CD4-positive, alpha-beta memory T cell (primary cell): ENCODE data around the gene ARHGAP31. TPM values are rescaled to one million over a fixed set of nuclear protein-coding genes. Genes with fewer than 3 reads are reported as not detected.

Experiments
- CTCF ChIA-PET: fragments of 350-600 bp; sonication (Branson Sonifier 250); formaldehyde crosslinking; loops from one replicate; lab custom pipeline; 2021; ENCODE audit warnings: inconsistent platforms; ENCODE audit not compliant: partially characterized antibody; lab: Charles Lee
- POLR2A ChIA-PET: fragments of 350-600 bp; sonication (Branson Sonifier 250); formaldehyde crosslinking; loops from one replicate; lab custom pipeline; 2021; ENCODE audit not compliant: partially characterized antibody; lab: Charles Lee
- DNase-seq, 5 donors: peaks; one replicate each; pipeline versions ENCODE4 v3.0.0 to v3.0.0-alpha.2; 2020 to 2022; ENCODE audit warnings: mixed read lengths in 1 of 5
- H3K27ac ChIP-seq: one replicate; pipeline ENCODE4 v1.7.0; 2013; ENCODE audit warnings: low read depth, low read length
- H3K27me3 ChIP-seq: 2 replicates; pipeline ENCODE4 v1.7.0; 2013; ENCODE audit warnings: mild to moderate bottlenecking, low read length, moderate library complexity; ENCODE audit not compliant: insufficient read depth
- H3K36me3 ChIP-seq: 2 replicates; pipeline ENCODE4 v1.7.0; 2013; ENCODE audit warnings: mild to moderate bottlenecking, low read length, moderate library complexity; ENCODE audit not compliant: insufficient read depth
- H3K4me1 ChIP-seq: 2 replicates; pipeline ENCODE4 v1.7.0; 2013; ENCODE audit warnings: mild to moderate bottlenecking, low read length, moderate library complexity; ENCODE audit not compliant: insufficient read depth
- H3K4me3 ChIP-seq, 2 donors: one replicate each; pipeline ENCODE4 v1.7.0; 2013; ENCODE audit warnings: low read length in 2 of 2, mild to moderate bottlenecking in 1 of 2
- H3K9me3 ChIP-seq, 2 donors: one replicate each; pipeline ENCODE4 v1.7.0; 2013; ENCODE audit warnings: low read length in 2 of 2, control low read depth in 1 of 2; ENCODE audit not compliant: control insufficient read depth in 1 of 2
- H3K27ac Mint-ChIP-seq, 7 donors: one replicate each; pipeline ENCODE4 v1.8.0; 2020 to 2021; ENCODE audit warnings: mixed read lengths in 7 of 7, mild to moderate bottlenecking in 6 of 7, inconsistent platforms in 3 of 7, moderate library complexity in 3 of 7
- H3K27me3 Mint-ChIP-seq, 2 donors: one replicate each; pipeline ENCODE4 v1.8.0; 2020 to 2021; ENCODE audit warnings: mixed read lengths in 2 of 2
- H3K36me3 Mint-ChIP-seq, 2 donors: one replicate each; pipeline ENCODE4 v1.8.0; 2020 to 2021; ENCODE audit warnings: mixed read lengths in 2 of 2, inconsistent platforms in 1 of 2, mild to moderate bottlenecking in 1 of 2
- H3K4me1 Mint-ChIP-seq, 4 donors: one replicate each; pipeline ENCODE4 v1.8.0; 2020 to 2021; ENCODE audit warnings: mixed read lengths in 4 of 4, mild to moderate bottlenecking in 1 of 4
- H3K4me3 Mint-ChIP-seq, 8 donors: one replicate each; pipeline ENCODE4 v1.8.0; 2020 to 2021; ENCODE audit warnings: mixed read lengths in 8 of 8, mild to moderate bottlenecking in 7 of 8, moderate library complexity in 6 of 8, inconsistent platforms in 3 of 8
- H3K9me3 Mint-ChIP-seq, 8 donors: one replicate each; pipeline ENCODE4 v1.8.0; 2020 to 2021; ENCODE audit warnings: mixed read lengths in 8 of 8, mild to moderate bottlenecking in 5 of 8, inconsistent platforms in 3 of 8, moderate library complexity in 1 of 8
- intact Hi-C: fragments of 100-400 bp; cut with micrococcal nuclease; formaldehyde crosslinking; loops from one replicate; pipeline ENCODE4 v1.15.1; 2023
- polyA plus RNA-seq, 2 donors: library from polyadenylated mRNA; unstranded; fragments of 300-500 nt; fragmentation: Illumina TruSeq; gene quantifications; one replicate each; pipeline ENCODE4 v1.2.3, GENCODE V29; 2021
- total RNA-seq, 2 experiments: library from RNA; stranded (reverse); gene quantifications; one replicate each; pipeline ENCODE4 v1.2.3, GENCODE V29; 2021

Gene ARHGAP31
- total and polyA plus RNA-seq, 4 experiments from 2014 or later, result 1.2 to 6.2 (median 5.1) TPM

DNA sequence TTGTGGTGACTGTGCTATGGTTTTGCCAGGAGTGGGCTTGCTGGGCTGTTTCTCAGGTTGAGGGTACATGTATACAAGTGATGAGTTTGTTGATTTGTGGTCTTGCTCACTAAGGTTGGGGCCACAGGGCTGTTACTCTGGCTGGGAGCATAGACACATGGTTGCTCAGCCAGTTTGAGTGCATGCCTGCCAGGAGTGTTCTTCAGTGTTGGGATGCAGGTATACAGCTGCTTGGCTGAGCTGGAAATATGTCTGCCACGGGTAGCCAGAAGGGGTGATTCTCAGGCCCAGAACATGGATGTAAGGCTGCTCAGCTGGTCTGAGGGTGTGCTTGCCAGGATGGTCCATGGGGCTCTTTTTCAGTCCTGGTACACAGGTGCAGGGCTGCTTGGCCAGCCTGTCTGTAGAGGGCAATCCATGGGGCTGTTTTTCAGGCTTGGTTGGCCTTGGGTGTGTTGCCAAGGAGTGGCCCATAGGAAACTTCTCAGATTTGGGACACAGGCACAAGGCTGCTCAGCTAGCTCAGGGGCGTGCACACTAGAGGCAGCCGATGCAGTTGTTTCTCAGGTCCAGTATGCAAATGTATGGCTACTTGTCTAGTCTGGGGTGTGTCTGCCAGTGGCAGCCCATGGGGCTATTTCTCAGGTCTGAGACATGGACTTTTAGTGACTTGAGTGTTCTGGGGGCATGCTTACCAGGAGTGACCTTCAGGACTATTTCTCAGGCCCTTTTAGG is 5.3 kb upstream of the ARHGAP31 start:
- Histone ChIP-seq H3K4me3 (no peak overlapping the region), H3K4me1 (peaks cover 24% of the 10 kb centered on the region), H3K9me3 (no peaks in the 10 kb centered on the region), H3K36me3 (no peaks in the 10 kb centered on the region), H3K27ac (no peak overlapping the region), H3K27me3 (no peaks in the 10 kb centered on the region)
- Mint-ChIP-seq H3K27me3 (peaks cover 0 to 2% of the 10 kb centered on the region in 2 donors), H3K9me3 (peaks cover 3 to 29% (median 17%) of the 10 kb centered on the region in 8 donors), H3K36me3 (peaks cover 3 to 9% of the 10 kb centered on the region in 2 donors), H3K27ac (no peak overlapping the region), H3K4me3 (no peak overlapping the region), H3K4me1 (peaks cover 14 to 35% (median 23%) of the 10 kb centered on the region in 4 donors)
- DNase-seq, result no peak
- intact Hi-C loops, result no loop called here
- POLR2A ChIA-PET, result no interaction called here
- CTCF ChIA-PET, result no interaction called here

DNA sequence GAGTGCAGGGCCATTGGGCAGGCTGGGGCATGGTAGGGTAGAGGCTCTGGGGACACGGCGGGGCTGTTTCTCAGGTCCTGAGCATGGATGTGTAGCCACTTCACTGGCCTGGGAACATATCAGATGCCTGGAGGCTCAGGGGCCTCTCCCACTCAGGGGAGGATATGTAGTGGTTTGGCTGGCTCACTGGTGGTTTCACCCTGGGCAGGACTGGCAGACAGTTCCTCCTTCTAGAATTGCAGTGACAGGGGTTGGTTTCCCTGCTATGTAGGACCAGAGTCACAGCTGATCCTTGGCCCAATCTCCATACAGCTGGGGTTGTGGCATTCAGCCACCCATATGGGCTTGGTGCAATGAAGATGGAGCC is 4.8 kb upstream of the ARHGAP31 start:
- intact Hi-C loops, result no loop called here
- H3K9me3 Mint-ChIP-seq, result peaks cover 3 to 27% (median 14%) of the 10 kb centered on the region in 8 donors
- H3K27me3 Mint-ChIP-seq, result peaks cover 0 to 2% of the 10 kb centered on the region in 2 donors
- DNase-seq, result no peak
- no peak overlapping the region for H3K4me3 Mint-ChIP-seq
- H3K27ac ChIP-seq, result no peak overlapping the region
- H3K36me3 ChIP-seq, result no peaks in the 10 kb centered on the region
- peaks cover 24% of the 10 kb centered on the region for H3K4me1 ChIP-seq
- no peak overlapping the region for H3K27ac Mint-ChIP-seq
- H3K36me3 Mint-ChIP-seq, result peaks cover 3 to 7% of the 10 kb centered on the region in 2 donors
- peaks cover 14 to 40% (median 23%) of the 10 kb centered on the region in 4 donors for H3K4me1 Mint-ChIP-seq
- no peak overlapping the region for H3K4me3 ChIP-seq
- ChIA-PET POLR2A (no interaction called here), CTCF (no interaction called here)
- H3K27me3 ChIP-seq, result no peaks in the 10 kb centered on the region
- H3K9me3 ChIP-seq, result no peaks in the 10 kb centered on the region

DNA sequence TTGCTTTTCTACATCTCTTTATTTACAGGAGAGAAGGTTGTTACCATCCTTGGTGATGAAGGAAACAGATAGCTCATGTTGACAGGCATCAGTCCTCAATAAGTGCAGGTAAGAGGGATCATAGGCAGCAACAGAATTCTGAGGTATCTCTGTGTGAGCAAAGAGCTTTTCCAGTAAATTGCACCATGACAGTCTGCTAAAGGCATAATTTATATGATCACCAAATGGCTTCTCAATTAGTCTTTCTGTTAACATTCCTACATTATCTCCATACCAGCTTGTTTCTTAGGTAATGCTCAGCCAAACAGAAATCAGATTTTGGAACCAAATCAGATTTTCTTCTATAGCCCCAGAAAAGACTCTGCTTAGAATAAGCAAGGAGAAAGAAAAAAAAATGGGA is 3.6 kb upstream of the ARHGAP31 start:
- DNase-seq, result no peak
- Histone ChIP-seq H3K27ac (no peak overlapping the region), H3K4me1 (peaks cover 29% of the 10 kb centered on the region), H3K9me3 (no peaks in the 10 kb centered on the region), H3K36me3 (no peaks in the 10 kb centered on the region), H3K27me3 (no peaks in the 10 kb centered on the region), H3K4me3 (no peak overlapping the region)
- intact Hi-C loops, result no loop called here
- Mint-ChIP-seq H3K9me3 (peaks cover 3 to 20% (median 14%) of the 10 kb centered on the region in 8 donors), H3K4me1 (peaks cover 19 to 50% (median 29%) of the 10 kb centered on the region in 4 donors), H3K27ac (no peak overlapping the region), H3K27me3 (peaks cover 0 to 2% of the 10 kb centered on the region in 2 donors), H3K4me3 (peak overlapping the region in 1 of 8 donors; percentile 48), H3K36me3 (peaks cover 1 to 7% of the 10 kb centered on the region in 2 donors)
- ChIA-PET CTCF (interaction anchor here (0.9 to 1.1 kb wide), 3 partner anchors 32 to 63 kb away, joined by 3 to 6 read pairs (median 6); partner anchors contain the start of gene B4GALT4), POLR2A (interaction anchor here (0.7 to 1.1 kb wide), 2 partner anchors 32 to 207 kb away, joined by 3 read pairs; no protein-coding TSS in a partner anchor)

DNA sequence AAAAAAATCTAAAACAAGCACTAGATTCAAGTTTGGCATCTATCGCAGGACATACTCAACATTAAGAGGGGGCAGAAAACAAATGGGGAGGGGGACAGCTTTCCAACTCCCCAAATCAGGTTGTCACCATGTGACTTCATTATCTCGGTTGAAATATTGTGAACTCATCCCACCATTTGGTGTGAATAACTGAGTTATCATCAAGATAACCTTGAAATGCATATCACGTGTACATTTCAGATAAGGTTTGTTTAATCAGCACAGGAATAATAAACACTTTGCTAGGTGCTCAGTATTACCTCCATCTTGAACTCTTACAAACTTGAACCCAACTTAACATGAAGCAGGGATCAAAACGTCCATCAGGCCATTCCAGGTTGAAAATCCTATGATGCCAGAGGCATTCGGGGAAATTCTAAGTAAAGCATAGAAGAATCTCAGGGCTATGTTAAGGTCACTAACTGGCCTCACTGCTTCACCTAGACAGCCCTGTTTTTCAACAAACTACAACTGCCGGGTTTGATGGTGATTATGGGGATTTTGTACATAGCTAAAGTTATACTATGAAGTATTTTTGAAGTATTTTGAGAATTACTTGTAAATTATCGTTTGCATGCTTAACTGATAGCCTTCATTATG is 3.0 kb upstream of the ARHGAP31 start:
- no peaks in the 10 kb centered on the region for H3K36me3 ChIP-seq
- no peak overlapping the region for H3K27ac ChIP-seq
- no peaks in the 10 kb centered on the region for H3K27me3 ChIP-seq
- DNase-seq, result no peak
- Mint-ChIP-seq H3K4me1 (peaks cover 24 to 56% (median 35%) of the 10 kb centered on the region in 4 donors), H3K9me3 (peaks cover 3 to 20% (median 14%) of the 10 kb centered on the region in 8 donors), H3K27me3 (peaks cover 0 to 2% of the 10 kb centered on the region in 2 donors), H3K4me3 (peak overlapping the region in 2 of 8 donors; percentile 14 to 48), H3K27ac (no peak overlapping the region), H3K36me3 (peaks cover 1 to 7% of the 10 kb centered on the region in 2 donors)
- intact Hi-C loops, result no loop called here
- H3K4me1 ChIP-seq, result peaks cover 35% of the 10 kb centered on the region
- ChIA-PET POLR2A (interaction anchor here (0.7 to 4.4 kb wide), 4 partner anchors 31 to 207 kb away, joined by 3 to 55 read pairs (median 12); no protein-coding TSS in a partner anchor), CTCF (interaction anchor here (1.0 to 4.5 kb wide), 5 partner anchors 15 to 62 kb away, joined by 6 to 24 read pairs (median 6); partner anchors contain the start of gene B4GALT4)
- H3K9me3 ChIP-seq, result no peaks in the 10 kb centered on the region
- no peak overlapping the region for H3K4me3 ChIP-seq

DNA sequence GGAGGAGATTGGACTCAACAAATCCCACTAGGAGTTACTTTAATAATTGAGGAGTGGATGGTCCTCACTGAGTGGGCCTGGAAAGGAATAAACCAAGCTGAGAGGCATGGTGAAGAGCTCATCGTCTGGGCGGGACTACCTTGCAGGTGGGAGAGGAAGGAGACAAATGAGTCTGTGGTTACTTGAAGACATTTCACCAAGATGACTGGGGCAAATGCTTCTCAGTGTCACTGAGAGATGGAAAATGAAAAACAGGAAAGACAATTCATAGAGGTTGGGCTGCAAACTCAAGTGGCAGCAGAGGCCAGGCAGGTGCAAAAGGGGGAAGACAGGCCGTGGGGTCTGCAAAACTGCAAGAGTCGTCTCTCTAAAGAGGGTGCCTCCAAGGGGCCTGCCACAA is 1.5 kb upstream of the ARHGAP31 start:
- Histone ChIP-seq H3K4me1 (peaks cover 50% of the 10 kb centered on the region), H3K4me3 (no peak overlapping the region), H3K27ac (peak overlapping the region; percentile 93), H3K27me3 (no peaks in the 10 kb centered on the region), H3K9me3 (no peaks in the 10 kb centered on the region), H3K36me3 (no peaks in the 10 kb centered on the region)
- intact Hi-C loops, result loop anchor here (1.0 kb wide), 1 partner anchor 176 kb away; the partner anchor contains the start of gene POGLUT1
- Mint-ChIP-seq H3K4me3 (peak overlapping the region; percentile 92 to 97 (median 95)), H3K27me3 (no peaks in the 10 kb centered on the region), H3K4me1 (peaks cover 33 to 71% (median 47%) of the 10 kb centered on the region in 4 donors), H3K27ac (peak overlapping the region; percentile 79 to 99 (median 98)), H3K9me3 (peaks cover 0 to 11% (median 7%) of the 10 kb centered on the region in 8 donors), H3K36me3 (peaks cover 1 to 4% of the 10 kb centered on the region in 2 donors)
- peak in 4 of 5 donors; percentile 20 to 46 (median 23) for DNase-seq
- CTCF ChIA-PET, result interaction anchor here (1.5 to 4.5 kb wide), 4 partner anchors 17 to 60 kb away, joined by 6 to 24 read pairs (median 8); partner anchors contain the start of gene B4GALT4
- POLR2A ChIA-PET, result interaction anchor here (1.1 to 7.2 kb wide), 8 partner anchors 14 to 171 kb away, joined by 3 to 55 read pairs (median 12); partner anchors contain the start of genes B4GALT4 and TMEM39A

DNA sequence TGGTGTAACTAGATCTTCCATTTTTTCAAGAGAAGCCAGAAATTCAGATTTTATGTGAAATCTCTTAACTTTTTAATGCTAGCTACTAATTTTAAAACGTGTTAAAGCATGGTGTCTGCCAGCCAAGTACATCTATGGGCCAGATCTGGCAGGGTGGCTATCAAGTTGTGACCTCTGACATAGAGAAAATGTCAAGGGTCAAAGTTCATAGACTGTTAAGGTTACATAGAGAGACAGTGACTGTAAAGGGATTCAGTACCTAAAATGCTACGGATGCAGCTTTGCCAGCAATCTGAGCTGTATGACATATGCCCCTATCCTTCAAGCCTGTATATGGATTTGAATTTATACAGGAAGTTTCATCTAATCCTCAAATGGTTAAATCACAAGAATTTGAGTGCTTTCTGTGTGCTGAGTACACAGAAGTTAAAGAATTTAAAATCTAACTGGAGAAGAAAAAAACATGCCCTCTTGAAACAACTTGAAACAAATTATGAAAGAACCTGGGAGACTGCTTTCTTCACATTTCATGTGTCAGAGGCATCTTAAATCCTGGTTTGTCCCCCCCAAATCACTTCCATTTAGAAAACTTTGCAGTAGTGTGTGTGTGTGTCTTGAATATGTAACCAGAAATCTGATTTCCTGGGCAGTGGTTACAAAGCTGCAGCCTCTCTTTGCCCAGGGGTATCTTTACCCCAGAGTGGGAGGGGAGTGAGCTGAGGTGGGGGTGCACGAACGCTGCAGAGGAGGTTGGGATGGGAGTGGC is 895 bp upstream of the ARHGAP31 start:
- peak overlapping the region; percentile 93 for H3K27ac ChIP-seq
- peaks cover 0 to 5% (median 1%) of the 10 kb centered on the region in 8 donors for H3K9me3 Mint-ChIP-seq
- H3K27me3 Mint-ChIP-seq, result no peaks in the 10 kb centered on the region
- peak overlapping the region; percentile 97 to 99 (median 98) for H3K27ac Mint-ChIP-seq
- peak overlapping the region; percentile 79 to 85 for H3K4me3 ChIP-seq
- peaks cover 0 to 3% of the 10 kb centered on the region in 2 donors for H3K36me3 Mint-ChIP-seq
- H3K36me3 ChIP-seq, result no peaks in the 10 kb centered on the region
- POLR2A ChIA-PET, result interaction anchor here (0.8 to 7.2 kb wide), 11 partner anchors 11 to 205 kb away, joined by 3 to 55 read pairs (median 14); partner anchors contain the start of genes B4GALT4, POGLUT1, TIMMDC1 and TMEM39A
- peaks cover 55% of the 10 kb centered on the region for H3K4me1 ChIP-seq
- H3K27me3 ChIP-seq, result no peaks in the 10 kb centered on the region
- H3K9me3 ChIP-seq, result no peaks in the 10 kb centered on the region
- no peak for DNase-seq
- intact Hi-C loops, result loop anchor here (1.0 kb wide), 1 partner anchor 175 kb away; the partner anchor contains the start of gene POGLUT1
- peaks cover 38 to 77% (median 51%) of the 10 kb centered on the region in 4 donors for H3K4me1 Mint-ChIP-seq
- CTCF ChIA-PET, result interaction anchor here (1.2 to 4.5 kb wide), 8 partner anchors 12 to 388 kb away, joined by 3 to 24 read pairs (median 8); partner anchors contain the start of gene B4GALT4
- peak overlapping the region; percentile 92 to 97 (median 95) for H3K4me3 Mint-ChIP-seq
